Activated CD4-positive, CD25-positive, alpha-beta regulatory T cell treated with anti-CD3 and anti-CD28 coated beads, Interleukin-2, amount 50 U/mL, for 24 hours (primary cell): ENCODE results near the gene ZG16.
"Not testable (repeated sequence)": the region's sequence is repeated elsewhere in the genome, so short reads cannot be mapped to it uniquely, and the experiment has no call there.

Experiments
- ATAC-seq, 2 donors: fragments of 150-1000 bp; cut with Tn5 transposase; one replicate each; pipeline ENCODE4 v1.10.0; 2021; ENCODE audit warnings: mild to moderate bottlenecking in 1 of 2, moderate library complexity in 1 of 2

ZG16 gene

GRCh38 chr16:29753516-29753915, 24.5 kb upstream of the ZG16 start:
- ATAC-seq = no peak

- ATAC-seq = no peak
These were observed 21.4 kb upstream of the ZG16 start for GRCh38 chr16:29756654-29757053.

GRCh38 chr16:29757086-29757485, 21.0 kb upstream of the ZG16 start:
- not testable (repeated sequence) for ATAC-seq

- no peak for ATAC-seq
These were observed 20.0 kb upstream of the ZG16 start for GRCh38 chr16:29757950-29758466.

- ATAC-seq = no peak
These were observed 17.3 kb upstream of the ZG16 start for GRCh38 chr16:29760567-29761279.

- not testable (repeated sequence) for ATAC-seq
These were observed 16.8 kb upstream of the ZG16 start for GRCh38 chr16:29761280-29761651.

DNA sequence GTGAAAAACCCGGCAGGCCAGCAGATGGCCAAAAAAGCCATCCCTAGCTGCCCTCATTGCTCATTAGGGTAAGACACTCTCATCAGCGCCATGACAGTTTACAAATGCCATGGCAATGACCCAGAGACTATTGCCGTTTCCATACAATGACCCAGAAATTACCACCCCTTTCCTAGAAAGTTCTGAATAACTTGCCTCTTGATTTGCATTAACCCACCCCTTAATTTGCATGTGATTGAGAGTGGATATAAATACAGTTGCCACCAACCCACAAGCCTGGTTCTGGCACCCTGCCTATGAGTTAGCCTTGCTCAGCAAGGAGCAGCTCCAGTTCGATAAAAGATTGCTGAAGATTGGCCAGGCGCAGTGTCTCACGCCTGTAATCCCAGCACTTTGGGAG, 16.2 kb upstream of the ZG16 start:
- ATAC-seq = no peak

GRCh38 chr16:29763326-29763725, 14.7 kb upstream of the ZG16 start:
- ATAC-seq = no peak

DNA sequence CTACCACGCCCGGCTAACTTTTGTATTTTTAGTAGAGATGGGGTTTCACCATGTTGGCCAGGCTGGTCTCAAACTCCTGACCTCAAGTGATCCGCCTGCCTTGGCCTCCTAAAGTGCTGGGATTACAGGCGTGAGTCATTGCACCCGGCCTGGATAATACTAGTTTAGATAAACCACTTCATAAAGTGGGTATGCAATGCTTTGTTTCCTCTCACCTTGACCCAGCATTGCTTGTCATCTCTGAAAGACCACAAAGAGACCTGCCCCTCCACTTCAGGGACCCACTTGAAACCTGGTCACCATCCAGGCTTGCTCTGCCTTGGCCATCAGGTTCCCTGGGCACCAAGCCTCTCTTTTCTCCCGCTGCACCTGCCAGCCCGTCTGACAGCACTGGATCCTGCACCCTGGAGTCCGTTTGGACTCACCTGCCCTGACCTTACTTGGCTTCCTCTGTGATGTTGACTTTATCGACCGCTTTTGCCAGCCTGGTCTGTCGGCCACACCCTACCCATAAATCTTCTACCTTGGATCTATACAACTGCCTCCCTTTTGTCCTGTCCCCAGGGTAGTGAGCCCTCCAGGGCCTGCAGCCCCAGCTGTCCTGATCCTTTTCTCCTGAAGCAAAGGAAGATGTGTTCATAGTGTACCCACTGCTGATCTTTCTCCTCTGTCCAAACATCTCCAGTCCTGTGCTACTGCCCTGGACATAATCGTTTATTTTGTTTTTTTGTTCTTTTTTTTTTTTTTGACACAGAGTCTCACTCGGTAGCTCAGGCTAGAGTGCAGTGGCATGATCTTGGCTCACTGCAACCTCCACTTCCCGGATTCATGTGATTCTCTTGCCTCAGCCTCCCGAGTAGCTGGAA, 12.7 kb upstream of the ZG16 start:
- no peak for ATAC-seq

GRCh38 chr16:29766571-29766970, 11.5 kb upstream of the ZG16 start:
- no peak for ATAC-seq

DNA sequence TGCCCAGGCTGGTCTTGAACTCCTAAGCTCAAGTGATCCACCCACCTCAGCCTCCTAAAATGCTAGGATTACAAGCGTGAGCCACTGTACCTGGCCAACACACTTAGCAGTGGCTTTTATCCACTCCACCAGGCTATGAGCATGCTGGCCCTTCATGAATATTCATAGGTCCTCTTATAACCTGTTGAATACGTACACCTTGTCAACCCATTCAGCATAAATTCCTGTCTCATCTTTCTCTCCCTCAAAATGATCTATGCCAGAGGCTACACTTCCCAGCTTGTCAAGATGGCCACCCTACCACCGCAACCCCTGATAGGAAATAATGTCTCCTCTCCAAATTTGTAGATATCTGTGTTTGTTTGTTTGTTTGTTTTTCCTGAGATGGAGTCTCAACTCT, 11.0 kb upstream of the ZG16 start:
- no peak for ATAC-seq

DNA sequence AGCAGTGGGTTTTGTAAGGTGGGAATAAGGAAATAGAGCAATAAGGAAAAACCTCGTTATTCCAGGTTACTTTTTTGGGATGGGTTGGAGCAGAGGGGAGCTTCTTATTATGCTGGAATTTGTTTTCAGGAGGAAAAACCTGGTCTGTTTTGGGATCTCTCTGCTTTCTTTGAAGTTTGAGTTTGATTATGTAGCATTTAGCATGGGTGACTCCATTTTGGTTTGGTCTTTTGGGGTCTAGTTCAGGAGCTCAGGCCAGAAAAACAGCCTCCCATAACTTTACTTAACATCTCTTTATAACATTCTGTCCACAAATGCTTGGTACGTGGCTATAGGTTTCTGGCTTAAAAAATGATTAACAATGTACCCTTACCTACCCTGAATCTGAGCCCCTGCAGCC, 8.5 kb upstream of the ZG16 start:
- no peak for ATAC-seq

- no peak for ATAC-seq
These were observed 7.7 kb upstream of the ZG16 start for GRCh38 chr16:29770250-29770929.

GRCh38 chr16:29772330-29772729, 5.7 kb upstream of the ZG16 start:
- ATAC-seq = not testable (repeated sequence)

DNA sequence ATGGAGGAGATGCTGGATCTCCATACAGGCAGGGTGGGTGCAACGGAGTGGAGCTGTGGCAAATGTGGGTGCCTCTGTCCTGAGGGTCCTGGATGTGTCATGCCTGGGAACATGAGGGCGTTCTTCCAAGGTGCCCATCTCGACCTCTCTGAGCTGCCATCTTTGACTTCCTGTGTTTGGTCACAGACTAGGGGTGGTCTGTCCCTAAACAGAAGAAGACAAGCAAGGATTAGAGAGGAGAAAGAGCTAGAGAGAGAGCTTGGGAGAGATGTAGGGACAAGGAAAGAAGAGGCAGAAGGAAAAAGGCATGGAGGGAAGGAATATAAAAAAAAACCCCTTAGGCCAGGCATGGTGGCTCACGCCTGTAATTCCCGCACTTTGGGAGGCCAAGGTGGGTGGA, 3.3 kb upstream of the ZG16 start:
- no peak for ATAC-seq

GRCh38 chr16:29775742-29776408, 2.2 kb upstream of the ZG16 start:
- no peak for ATAC-seq

- no peak for ATAC-seq
These were observed 1.4 kb downstream of the ZG16 start for GRCh38 chr16:29779474-29779873.

DNA sequence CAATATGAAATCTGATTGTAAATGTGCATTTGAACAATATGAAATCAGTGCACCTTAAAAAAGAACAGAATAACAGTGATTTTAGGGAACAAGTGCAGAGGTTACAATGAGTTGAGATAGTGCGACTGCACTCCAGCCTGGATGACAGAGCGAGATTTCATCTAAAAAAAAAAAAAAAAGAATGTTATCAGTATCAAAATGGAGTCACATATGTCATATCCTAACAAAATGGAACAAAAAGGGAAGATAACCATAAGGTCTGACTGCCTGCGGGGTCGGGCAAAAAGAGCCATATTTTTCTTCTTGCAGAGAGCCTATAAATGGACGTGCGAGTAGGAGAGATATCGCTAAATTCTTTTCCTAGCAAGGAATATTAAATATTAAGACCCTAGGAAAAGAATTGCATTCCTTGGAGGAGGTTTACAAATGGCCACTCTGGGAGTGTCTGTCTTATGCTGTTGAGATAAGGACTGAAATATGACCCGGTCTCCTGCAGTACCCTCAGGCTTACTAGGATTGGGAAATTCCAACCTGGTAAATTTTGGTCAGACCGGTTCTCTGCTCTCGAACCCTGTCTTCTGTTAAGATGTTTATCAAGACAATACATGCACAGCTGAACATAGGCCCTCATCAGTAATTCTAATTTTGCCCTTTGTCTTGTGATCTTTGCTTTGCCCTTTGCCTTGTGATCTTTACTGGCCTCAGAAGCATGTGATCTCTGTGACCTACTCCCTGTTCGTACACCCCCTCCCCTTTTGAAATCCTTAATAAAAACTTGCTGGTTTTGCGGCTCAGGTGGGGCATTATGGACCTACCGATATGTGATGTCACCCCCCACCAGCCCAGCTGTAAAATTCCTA, 5.3 kb downstream of the ZG16 start:
- ATAC-seq = not testable (repeated sequence)

DNA sequence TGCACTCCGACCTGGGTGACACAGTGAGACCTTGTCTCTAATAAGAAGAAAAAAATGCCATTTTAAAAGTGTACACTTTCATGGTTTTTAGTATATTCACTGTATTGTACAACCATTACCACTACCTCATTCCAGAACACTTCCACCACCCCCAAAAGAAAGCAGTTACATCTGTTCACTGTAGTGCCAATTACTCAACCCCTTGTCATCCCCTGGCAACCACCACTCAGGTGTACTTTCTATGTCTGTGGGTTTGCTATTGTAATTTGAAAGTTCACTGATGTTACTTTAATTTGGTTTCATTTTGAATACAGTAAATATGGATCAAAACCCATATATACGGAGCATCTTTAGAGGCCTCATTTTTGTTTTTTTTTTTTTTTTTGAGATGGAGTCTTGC, 6.1 kb downstream of the ZG16 start:
- ATAC-seq = peak; percentile 96 to 97

DNA sequence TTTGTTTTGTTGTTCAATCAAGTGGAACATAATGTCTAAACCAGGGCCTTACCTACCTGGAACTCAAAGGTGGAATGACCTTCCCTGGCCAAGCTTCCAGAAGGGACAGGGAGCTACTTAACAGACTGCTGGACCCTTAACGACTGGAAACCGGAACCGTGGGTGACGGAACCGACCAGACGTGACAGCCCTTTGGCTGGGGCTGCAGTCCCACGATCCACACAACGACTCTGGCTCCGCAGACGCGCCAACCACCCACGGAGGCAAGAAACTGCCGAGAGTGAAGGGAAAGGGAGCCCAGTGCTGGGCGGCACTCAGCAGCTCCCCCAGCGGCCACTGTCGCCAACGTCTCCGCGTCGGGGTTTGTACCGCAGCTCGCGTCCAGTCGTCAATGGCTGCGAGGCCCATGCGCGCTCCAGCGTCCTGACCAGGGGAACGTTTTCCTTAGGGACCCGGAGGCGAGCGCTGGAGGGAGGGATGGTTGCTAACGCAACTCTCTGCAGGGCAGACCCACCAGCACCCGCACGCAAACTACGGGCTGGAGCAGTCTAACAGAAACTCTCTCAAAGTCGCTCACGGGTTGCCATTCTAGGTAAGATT, 6.9 kb downstream of the ZG16 start:
- peak; percentile 64 to 67 for ATAC-seq

GRCh38 chr16:29787155-29787554, 9.1 kb downstream of the ZG16 start:
- ATAC-seq = not testable (repeated sequence)
